IPS-18a (cell line): ENCODE data around the gene TSPEAR.

Experiments
- H3K27ac ChIP-seq: one replicate; pipeline ENCODE4 v1.5.1; 2013; ENCODE audit warnings: low read length
- H3K27me3 ChIP-seq: one replicate; pipeline ENCODE4 v1.6.1; 2013; ENCODE audit warnings: mild to moderate bottlenecking, low read length; ENCODE audit not compliant: control insufficient read depth, insufficient read depth
- H3K36me3 ChIP-seq: one replicate; pipeline ENCODE4 v1.6.1; 2013; ENCODE audit warnings: low read depth, low read length; ENCODE audit not compliant: control insufficient read depth
- H3K4me1 ChIP-seq: one replicate; pipeline ENCODE4 v1.6.1; 2013; ENCODE audit warnings: low read depth, low read length; ENCODE audit not compliant: control insufficient read depth
- H3K4me3 ChIP-seq: one replicate; pipeline ENCODE4 v1.5.1; 2013; ENCODE audit warnings: low read length
- H3K9ac ChIP-seq: one replicate; pipeline ENCODE4 v1.6.1; 2013; ENCODE audit warnings: mild to moderate bottlenecking, low read length, moderate library complexity
- H3K9me3 ChIP-seq: one replicate; pipeline ENCODE4 v1.6.1; 2013; ENCODE audit warnings: low read depth, low read length; ENCODE audit not compliant: control insufficient read depth

TSPEAR gene

GRCh38 chr21:44450999-44451398 is 260.4 kb downstream of the TSPEAR start:
- no peak overlapping the region for H3K27ac ChIP-seq
- no peak overlapping the region for H3K9ac ChIP-seq
- H3K4me3 ChIP-seq: no peak overlapping the region
- H3K27me3 ChIP-seq: peaks cover 1% of the 10 kb centered on the region
- H3K36me3 ChIP-seq: no peaks in the 10 kb centered on the region
- H3K4me1 ChIP-seq: no peaks in the 10 kb centered on the region
- H3K9me3 ChIP-seq: no peaks in the 10 kb centered on the region

- Histone ChIP-seq H3K9me3 (no peaks in the 10 kb centered on the region), H3K27ac (no peak overlapping the region), H3K9ac (no peak overlapping the region), H3K27me3 (no peaks in the 10 kb centered on the region), H3K4me1 (no peaks in the 10 kb centered on the region), H3K36me3 (no peaks in the 10 kb centered on the region), H3K4me3 (no peak overlapping the region)
These were observed 261.0 kb downstream of the TSPEAR start for GRCh38 chr21:44450402-44450801.

GRCh38 chr21:44449473-44450363 is 261.7 kb downstream of the TSPEAR start:
- H3K27me3 ChIP-seq: no peaks in the 10 kb centered on the region
- no peaks in the 10 kb centered on the region for H3K9me3 ChIP-seq
- no peak overlapping the region for H3K4me3 ChIP-seq
- H3K27ac ChIP-seq: no peak overlapping the region
- no peak overlapping the region for H3K9ac ChIP-seq
- no peaks in the 10 kb centered on the region for H3K4me1 ChIP-seq
- H3K36me3 ChIP-seq: no peaks in the 10 kb centered on the region

GRCh38 chr21:44448651-44449131 is 262.7 kb downstream of the TSPEAR start:
- Histone ChIP-seq H3K36me3 (no peaks in the 10 kb centered on the region), H3K4me3 (no peak overlapping the region), H3K9ac (no peak overlapping the region)

More at GRCh38 chr21:44448651-44449131, 262.7 kb downstream of the TSPEAR start:
- no peaks in the 10 kb centered on the region for H3K9me3 ChIP-seq
- no peaks in the 10 kb centered on the region for H3K27me3 ChIP-seq
- no peaks in the 10 kb centered on the region for H3K4me1 ChIP-seq
- no peak overlapping the region for H3K27ac ChIP-seq
